ENCODE measurements around the gene SLC1A3.

SLC1A3 gene

DNA sequence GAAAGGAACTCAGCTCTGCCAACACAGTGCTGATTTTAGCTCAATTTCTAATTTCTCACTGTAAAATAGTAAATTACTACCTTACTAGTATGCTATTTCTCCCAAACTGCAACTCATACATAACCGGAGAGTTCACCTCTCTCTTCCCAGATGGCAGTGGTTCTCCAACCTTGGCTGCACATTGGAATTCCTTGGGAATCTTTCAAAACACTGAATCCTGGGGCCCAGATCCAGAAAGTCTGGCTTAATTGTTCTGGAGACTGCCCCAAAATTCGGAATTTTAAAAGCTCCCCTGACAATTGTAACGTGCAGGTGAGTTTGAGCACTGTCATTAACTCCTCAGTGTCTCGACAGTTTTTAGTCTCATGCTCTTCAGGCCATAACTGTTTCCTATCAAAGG lies 100.3 kb downstream of the SLC1A3 start:
- no peak for DNase-seq
- ChIA-PET CTCF (interaction anchor here (1.5 to 2.4 kb wide), 2 partner anchors 10 to 14 kb away, joined by 5 to 10 read pairs; no protein-coding TSS in a partner anchor), POLR2A (no interaction called here)
- WGBS (ENCODE audit: insufficient coverage): 98% methylated on average over 4 of the region's 4 CpGs
- Histone ChIP-seq H3K4me3 (ENCODE audit: control insufficient read depth in 1 of 7, extremely low read depth in 1 of 7, insufficient read depth in 4 of 7, low read depth in 2 of 7, low read length in 6 of 7) (no peak overlapping the region), H3K27me3 (replicated peaks in 2 of 5; ENCODE audit: control insufficient read depth in 4 of 5, insufficient read depth in 5 of 5, low read length in 4 of 5) (no peaks in the 10 kb centered on the region), H3K9me3 (ENCODE audit: control extremely low read depth in 1 of 5, control insufficient read depth in 4 of 5, insufficient read depth in 2 of 5, low read depth in 1 of 5, low read length in 4 of 5) (peaks cover 2 to 26% (median 5%) of the 10 kb centered on the region in 5 experiments), H3K4me1 (ENCODE audit: control extremely low read depth in 1 of 4, control insufficient read depth in 4 of 4, insufficient read depth in 4 of 4, low read length in 3 of 4) (peaks cover 0 to 3% (median 0%) of the 10 kb centered on the region in 4 experiments), H3K27ac (ENCODE audit: insufficient read depth in 1 of 2, low read depth in 1 of 2, low read length in 2 of 2, poor library complexity in 1 of 2, severe bottlenecking in 2 of 2) (no peak overlapping the region), H3K36me3 (ENCODE audit: control insufficient read depth in 4 of 4, insufficient read depth in 4 of 4, low read length in 3 of 4) (peaks cover 4 to 51% (median 14%) of the 10 kb centered on the region in 4 experiments)

DNA sequence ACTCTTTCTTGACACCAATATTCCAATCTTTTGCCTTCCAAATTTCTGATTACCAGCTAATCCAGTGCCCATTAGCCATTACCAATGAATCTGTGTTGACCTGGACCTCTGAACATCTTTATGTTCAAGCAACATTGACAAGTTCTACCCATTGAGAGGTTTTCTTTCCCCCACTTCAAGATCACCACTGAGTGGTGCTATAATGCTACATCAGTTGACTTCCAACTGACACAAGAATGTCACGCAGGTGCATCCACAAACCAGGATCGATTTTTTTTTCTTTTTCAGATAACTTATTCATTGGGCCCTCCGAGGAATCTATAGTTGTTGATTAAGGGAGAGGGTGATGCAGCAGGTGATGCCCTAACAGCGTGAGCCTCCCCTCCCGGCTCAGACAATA lies 102.6 kb downstream of the SLC1A3 start:
- Histone ChIP-seq H3K4me1 (ENCODE audit: control extremely low read depth in 1 of 4, control insufficient read depth in 4 of 4, insufficient read depth in 4 of 4, low read length in 3 of 4) (no peaks in the 10 kb centered on the region), H3K27ac (ENCODE audit: insufficient read depth in 1 of 2, low read depth in 1 of 2, low read length in 2 of 2, poor library complexity in 1 of 2, severe bottlenecking in 2 of 2) (no peak overlapping the region), H3K27me3 (replicated peaks in 2 of 5; ENCODE audit: control insufficient read depth in 4 of 5, insufficient read depth in 5 of 5, low read length in 4 of 5) (no peaks in the 10 kb centered on the region), H3K36me3 (ENCODE audit: control insufficient read depth in 4 of 4, insufficient read depth in 4 of 4, low read length in 3 of 4) (peaks cover 0 to 31% (median 12%) of the 10 kb centered on the region in 4 experiments), H3K4me3 (ENCODE audit: control insufficient read depth in 1 of 7, extremely low read depth in 1 of 7, insufficient read depth in 4 of 7, low read depth in 2 of 7, low read length in 6 of 7) (no peak overlapping the region), H3K9me3 (ENCODE audit: control extremely low read depth in 1 of 5, control insufficient read depth in 4 of 5, insufficient read depth in 2 of 5, low read depth in 1 of 5, low read length in 4 of 5) (peaks cover 2 to 26% (median 5%) of the 10 kb centered on the region in 5 experiments)
- ChIA-PET POLR2A (no interaction called here), CTCF (interaction anchor here (1.0 to 1.6 kb wide), 5 partner anchors 10 to 447 kb away, joined by 3 to 6 read pairs (median 4); no protein-coding TSS in a partner anchor)
- DNase-seq: no peak
- WGBS (ENCODE audit: insufficient coverage): 100% methylated on average over 1 of the region's 5 CpGs

DNA sequence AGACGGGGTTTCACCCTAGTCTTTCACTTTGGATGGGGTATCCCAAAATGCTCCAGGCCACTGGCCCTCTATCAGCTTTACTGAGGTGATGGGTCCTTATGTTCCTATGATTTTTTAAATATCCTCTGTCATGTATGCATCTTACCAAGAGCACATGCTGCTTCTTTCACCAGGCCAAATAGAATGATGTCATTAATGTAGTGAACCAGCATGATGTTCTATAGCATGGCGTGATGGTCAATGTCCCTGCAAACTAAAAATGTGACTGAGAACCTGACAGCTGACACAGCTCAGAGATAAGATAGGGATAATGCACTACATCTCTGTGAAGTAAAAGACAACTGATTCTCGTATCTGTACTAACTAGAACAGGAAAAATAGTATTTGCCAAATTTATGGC lies 103.6 kb downstream of the SLC1A3 start:
- Histone ChIP-seq H3K27ac (ENCODE audit: insufficient read depth in 1 of 2, low read depth in 1 of 2, low read length in 2 of 2, poor library complexity in 1 of 2, severe bottlenecking in 2 of 2) (no peak overlapping the region), H3K4me1 (ENCODE audit: control extremely low read depth in 1 of 4, control insufficient read depth in 4 of 4, insufficient read depth in 4 of 4, low read length in 3 of 4) (no peaks in the 10 kb centered on the region), H3K4me3 (ENCODE audit: control insufficient read depth in 1 of 7, extremely low read depth in 1 of 7, insufficient read depth in 4 of 7, low read depth in 2 of 7, low read length in 6 of 7) (no peak overlapping the region), H3K36me3 (ENCODE audit: control insufficient read depth in 4 of 4, insufficient read depth in 4 of 4, low read length in 3 of 4) (peaks cover 0 to 25% (median 9%) of the 10 kb centered on the region in 4 experiments), H3K9me3 (ENCODE audit: control extremely low read depth in 1 of 5, control insufficient read depth in 4 of 5, insufficient read depth in 2 of 5, low read depth in 1 of 5, low read length in 4 of 5) (peaks cover 2 to 26% (median 5%) of the 10 kb centered on the region in 5 experiments), H3K27me3 (replicated peaks in 2 of 5; ENCODE audit: control insufficient read depth in 4 of 5, insufficient read depth in 5 of 5, low read length in 4 of 5) (no peaks in the 10 kb centered on the region)
- ChIA-PET POLR2A (no interaction called here), CTCF (interaction anchor here (0.5 to 1.6 kb wide), 7 partner anchors 9 to 48 kb away, joined by 3 to 6 read pairs (median 4); no protein-coding TSS in a partner anchor)
- no peak for DNase-seq
- WGBS (ENCODE audit: insufficient coverage): 95% methylated on average over 2 of the region's 3 CpGs

DNA sequence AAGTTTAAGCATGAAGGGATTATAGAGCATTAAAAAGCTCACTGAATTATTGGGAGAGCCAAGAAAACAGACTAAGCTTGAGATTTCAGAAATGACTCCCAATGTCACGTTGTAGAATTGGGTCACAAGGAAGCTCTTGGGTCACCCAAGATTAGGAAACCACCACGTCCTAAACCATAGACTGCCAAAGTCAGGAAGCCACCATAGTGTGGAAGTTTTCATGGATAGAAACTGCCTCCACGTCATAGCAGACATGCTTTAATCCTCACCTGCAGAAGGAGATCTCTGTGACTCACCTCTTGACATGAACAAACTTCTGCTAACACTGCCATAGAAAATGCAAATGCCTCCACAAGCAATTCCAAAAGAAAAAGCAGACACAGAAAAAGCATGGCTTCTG lies 106.3 kb downstream of the SLC1A3 start:
- Histone ChIP-seq H3K36me3 (ENCODE audit: control insufficient read depth in 4 of 4, insufficient read depth in 4 of 4, low read length in 3 of 4) (peaks cover 0 to 19% (median 8%) of the 10 kb centered on the region in 4 experiments), H3K9me3 (ENCODE audit: control extremely low read depth in 1 of 5, control insufficient read depth in 4 of 5, insufficient read depth in 2 of 5, low read depth in 1 of 5, low read length in 4 of 5) (peaks cover 2 to 22% (median 2%) of the 10 kb centered on the region in 5 experiments), H3K4me1 (ENCODE audit: control extremely low read depth in 1 of 4, control insufficient read depth in 4 of 4, insufficient read depth in 4 of 4, low read length in 3 of 4) (no peaks in the 10 kb centered on the region), H3K27me3 (replicated peaks in 2 of 5; ENCODE audit: control insufficient read depth in 4 of 5, insufficient read depth in 5 of 5, low read length in 4 of 5) (no peaks in the 10 kb centered on the region), H3K4me3 (ENCODE audit: control insufficient read depth in 1 of 7, extremely low read depth in 1 of 7, insufficient read depth in 4 of 7, low read depth in 2 of 7, low read length in 6 of 7) (no peak overlapping the region), H3K27ac (ENCODE audit: insufficient read depth in 1 of 2, low read depth in 1 of 2, low read length in 2 of 2, poor library complexity in 1 of 2, severe bottlenecking in 2 of 2) (no peak overlapping the region)
- 76% methylated on average over 3 of the region's 3 CpGs for WGBS (ENCODE audit: insufficient coverage)
- DNase-seq: no peak
- ChIA-PET POLR2A (no interaction called here), CTCF (interaction anchor here (1.1 kb wide), 1 partner anchor 20 kb away, joined by 4 read pairs; no protein-coding TSS in a partner anchor)

DNA sequence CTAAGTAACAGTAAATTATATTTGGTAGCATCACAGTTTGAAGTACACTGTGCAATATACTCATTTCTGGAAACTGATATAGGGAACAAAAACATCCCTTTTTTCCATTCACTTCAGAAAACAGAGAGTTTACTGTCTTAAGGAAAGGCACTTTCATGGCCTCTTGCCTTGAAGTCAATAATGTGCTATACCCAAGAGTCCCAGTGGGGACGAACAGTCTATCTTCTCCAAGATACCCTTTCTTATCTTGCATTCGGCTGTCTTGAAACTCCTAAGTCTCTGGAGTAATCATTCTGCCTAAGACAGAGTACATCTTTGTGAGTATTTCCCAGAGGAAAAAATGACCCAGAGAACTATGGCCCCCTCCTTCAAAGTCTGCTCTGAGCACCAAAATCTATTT lies 107.1 kb downstream of the SLC1A3 start:
- Histone ChIP-seq H3K4me3 (ENCODE audit: control insufficient read depth in 1 of 7, extremely low read depth in 1 of 7, insufficient read depth in 4 of 7, low read depth in 2 of 7, low read length in 6 of 7) (no peak overlapping the region), H3K9me3 (ENCODE audit: control extremely low read depth in 1 of 5, control insufficient read depth in 4 of 5, insufficient read depth in 2 of 5, low read depth in 1 of 5, low read length in 4 of 5) (peaks cover 2 to 14% (median 2%) of the 10 kb centered on the region in 5 experiments), H3K4me1 (ENCODE audit: control extremely low read depth in 1 of 4, control insufficient read depth in 4 of 4, insufficient read depth in 4 of 4, low read length in 3 of 4) (no peaks in the 10 kb centered on the region), H3K27ac (ENCODE audit: insufficient read depth in 1 of 2, low read depth in 1 of 2, low read length in 2 of 2, poor library complexity in 1 of 2, severe bottlenecking in 2 of 2) (no peak overlapping the region), H3K36me3 (ENCODE audit: control insufficient read depth in 4 of 4, insufficient read depth in 4 of 4, low read length in 3 of 4) (peaks cover 0 to 16% (median 7%) of the 10 kb centered on the region in 4 experiments), H3K27me3 (replicated peaks in 2 of 5; ENCODE audit: control insufficient read depth in 4 of 5, insufficient read depth in 5 of 5, low read length in 4 of 5) (no peaks in the 10 kb centered on the region)
- DNase-seq: no peak
- CTCF ChIA-PET: interaction anchor here (0.6 kb wide), 1 partner anchor 90 kb away, joined by 3 read pairs; no protein-coding TSS in a partner anchor
- no CpG with 5 or more reads among the region's 2 CpGs for WGBS (ENCODE audit: insufficient coverage)
- POLR2A ChIA-PET: no interaction called here

DNA sequence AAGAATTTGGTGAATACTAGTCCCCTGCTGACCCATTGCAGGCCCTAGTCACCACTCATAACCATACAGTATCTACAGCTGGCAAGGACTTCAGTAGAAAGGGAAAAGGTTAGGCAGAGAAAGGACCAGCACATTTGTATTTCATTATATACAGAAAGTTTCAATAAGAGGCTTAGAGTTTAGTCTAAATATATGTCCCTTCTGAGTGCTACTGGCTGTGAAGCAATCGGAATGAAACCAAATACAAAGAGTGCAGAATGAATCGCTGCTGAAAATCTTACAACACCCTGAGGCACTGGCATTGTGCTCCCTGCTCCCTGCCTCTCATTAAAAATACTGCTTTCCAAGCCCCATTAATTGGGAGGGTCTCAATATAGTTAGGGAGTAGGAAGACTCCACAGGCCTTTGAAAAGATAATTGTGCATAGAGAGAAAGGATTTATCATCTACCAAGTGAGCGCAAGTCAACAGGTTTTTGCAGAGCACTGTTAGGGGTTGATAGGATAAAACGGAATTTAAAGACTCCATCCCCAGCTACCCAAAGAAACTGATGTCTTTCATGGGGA lies 110.8 kb downstream of the SLC1A3 start:
- Histone ChIP-seq H3K27ac (ENCODE audit: insufficient read depth in 1 of 2, low read depth in 1 of 2, low read length in 2 of 2, poor library complexity in 1 of 2, severe bottlenecking in 2 of 2) (no peak overlapping the region), H3K27me3 (replicated peaks in 2 of 5; ENCODE audit: control insufficient read depth in 4 of 5, insufficient read depth in 5 of 5, low read length in 4 of 5) (no peaks in the 10 kb centered on the region), H3K4me3 (ENCODE audit: control insufficient read depth in 1 of 7, extremely low read depth in 1 of 7, insufficient read depth in 4 of 7, low read depth in 2 of 7, low read length in 6 of 7) (no peak overlapping the region), H3K4me1 (ENCODE audit: control extremely low read depth in 1 of 4, control insufficient read depth in 4 of 4, insufficient read depth in 4 of 4, low read length in 3 of 4) (peaks cover 0 to 10% (median 1%) of the 10 kb centered on the region in 4 experiments), H3K9me3 (ENCODE audit: control extremely low read depth in 1 of 5, control insufficient read depth in 4 of 5, insufficient read depth in 2 of 5, low read depth in 1 of 5, low read length in 4 of 5) (no peaks in the 10 kb centered on the region), H3K36me3 (ENCODE audit: control insufficient read depth in 4 of 4, insufficient read depth in 4 of 4, low read length in 3 of 4) (peaks cover 0 to 4% (median 2%) of the 10 kb centered on the region in 4 experiments)
- CTCF ChIA-PET: interaction anchor here (1.5 kb wide), 1 partner anchor 17 kb away, joined by 3 read pairs; no protein-coding TSS in a partner anchor
- DNase-seq: no peak
- 100% methylated on average over 2 of the region's 4 CpGs for WGBS (ENCODE audit: insufficient coverage)
- POLR2A ChIA-PET: no interaction called here

DNA sequence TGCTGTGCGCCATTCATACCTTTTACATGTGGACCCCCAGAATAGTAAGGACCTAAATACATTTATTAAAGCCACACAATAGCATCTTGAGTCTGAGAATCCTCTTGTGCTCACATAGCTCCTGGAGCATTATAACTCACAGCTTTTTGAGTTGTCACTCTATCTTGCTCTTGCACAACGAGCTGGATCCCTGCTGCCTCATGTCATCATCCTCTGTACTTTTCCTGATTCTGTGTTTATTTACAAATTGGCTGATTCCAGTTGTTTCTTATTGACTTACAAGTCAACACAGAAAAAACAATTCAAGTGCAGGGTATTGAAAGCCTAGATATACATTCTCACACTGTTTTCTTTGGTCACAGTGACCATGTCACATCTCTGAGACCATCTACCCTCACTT lies 112.9 kb downstream of the SLC1A3 start:
- ChIA-PET CTCF (interaction anchor here (0.8 to 2.2 kb wide), 5 partner anchors 9 to 29 kb away, joined by 3 to 9 read pairs (median 3); no protein-coding TSS in a partner anchor), POLR2A (no interaction called here)
- Histone ChIP-seq H3K36me3 (ENCODE audit: control insufficient read depth in 4 of 4, insufficient read depth in 4 of 4, low read length in 3 of 4) (peaks cover 0 to 4% (median 2%) of the 10 kb centered on the region in 4 experiments), H3K27ac (ENCODE audit: insufficient read depth in 1 of 2, low read depth in 1 of 2, low read length in 2 of 2, poor library complexity in 1 of 2, severe bottlenecking in 2 of 2) (no peak overlapping the region), H3K9me3 (ENCODE audit: control extremely low read depth in 1 of 5, control insufficient read depth in 4 of 5, insufficient read depth in 2 of 5, low read depth in 1 of 5, low read length in 4 of 5) (no peaks in the 10 kb centered on the region), H3K27me3 (replicated peaks in 2 of 5; ENCODE audit: control insufficient read depth in 4 of 5, insufficient read depth in 5 of 5, low read length in 4 of 5) (no peaks in the 10 kb centered on the region), H3K4me1 (ENCODE audit: control extremely low read depth in 1 of 4, control insufficient read depth in 4 of 4, insufficient read depth in 4 of 4, low read length in 3 of 4) (peaks cover 5 to 27% (median 14%) of the 10 kb centered on the region in 4 experiments), H3K4me3 (ENCODE audit: control insufficient read depth in 1 of 7, extremely low read depth in 1 of 7, insufficient read depth in 4 of 7, low read depth in 2 of 7, low read length in 6 of 7) (no peak overlapping the region)
- DNase-seq: no peak
- WGBS (ENCODE audit: insufficient coverage): 100% methylated on average over 1 of the region's 2 CpGs
